Measurements from ENCODE around the gene C20orf202. TPM values are rescaled to one million over a fixed set of nuclear protein-coding genes. Genes with fewer than 3 reads are reported as not detected.

Gene C20orf202
- total and polyA plus RNA-seq, 4 donors, result 0.59 to 0.99 (median 0.79) TPM

GRCh38 chr20:1165941-1166340 lies 37.3 kb upstream of the C20orf202 start:
- no peak for DNase-seq (ENCODE audit: low read depth in 4 of 6, low spot score in 6 of 6)
- H3K4me3 ChIP-seq (ENCODE audit: low read depth, low read length), result no peak overlapping the region
- WGBS (ENCODE audit: insufficient coverage), result 95% methylated on average over 8 of the region's 9 CpGs
- peaks cover 44% of the 10 kb centered on the region for H3K36me3 ChIP-seq (ENCODE audit: control insufficient read depth, insufficient read depth, low read length)
- no peaks in the 10 kb centered on the region for H3K27me3 ChIP-seq (ENCODE audit: control insufficient read depth, insufficient read depth, low read length)
- H3K9me3 ChIP-seq (ENCODE audit: control insufficient read depth, insufficient read depth, low read length), result no peaks in the 10 kb centered on the region
- no peak overlapping the region for H3K27ac ChIP-seq (ENCODE audit: low read depth, low read length)
- H3K4me1 ChIP-seq (ENCODE audit: control insufficient read depth, insufficient read depth, low read length), result no peaks in the 10 kb centered on the region

- Histone ChIP-seq H3K27me3 (ENCODE audit: control insufficient read depth, insufficient read depth, low read length) (no peaks in the 10 kb centered on the region), H3K36me3 (ENCODE audit: control insufficient read depth, insufficient read depth, low read length) (peaks cover 49% of the 10 kb centered on the region), H3K9me3 (ENCODE audit: control insufficient read depth, insufficient read depth, low read length) (no peaks in the 10 kb centered on the region), H3K27ac (ENCODE audit: low read depth, low read length) (no peak overlapping the region), H3K4me3 (ENCODE audit: low read depth, low read length) (no peak overlapping the region), H3K4me1 (ENCODE audit: control insufficient read depth, insufficient read depth, low read length) (no peaks in the 10 kb centered on the region)
- no peak for DNase-seq (ENCODE audit: low read depth in 4 of 6, low spot score in 6 of 6)
- WGBS (ENCODE audit: insufficient coverage), result no CpG with 5 or more reads among the region's 1 CpG
Measured at GRCh38 chr20:1166948-1167720, 36.1 kb upstream of the C20orf202 start.

GRCh38 chr20:1169224-1169623 lies 34.0 kb upstream of the C20orf202 start:
- no peak overlapping the region for H3K4me3 ChIP-seq (ENCODE audit: low read depth, low read length)
- H3K27ac ChIP-seq (ENCODE audit: low read depth, low read length), result no peak overlapping the region
- no peak for DNase-seq (ENCODE audit: low read depth in 4 of 6, low spot score in 6 of 6)
- WGBS (ENCODE audit: insufficient coverage), result 91% methylated on average over 5 of the region's 5 CpGs
- no peaks in the 10 kb centered on the region for H3K4me1 ChIP-seq (ENCODE audit: control insufficient read depth, insufficient read depth, low read length)
- no peaks in the 10 kb centered on the region for H3K27me3 ChIP-seq (ENCODE audit: control insufficient read depth, insufficient read depth, low read length)
- H3K9me3 ChIP-seq (ENCODE audit: control insufficient read depth, insufficient read depth, low read length), result no peaks in the 10 kb centered on the region
- H3K36me3 ChIP-seq (ENCODE audit: control insufficient read depth, insufficient read depth, low read length), result peaks cover 47% of the 10 kb centered on the region

- H3K36me3 ChIP-seq (ENCODE audit: control insufficient read depth, insufficient read depth, low read length), result peaks cover 44% of the 10 kb centered on the region
- no peak overlapping the region for H3K27ac ChIP-seq (ENCODE audit: low read depth, low read length)
- H3K4me3 ChIP-seq (ENCODE audit: low read depth, low read length), result no peak overlapping the region
- H3K9me3 ChIP-seq (ENCODE audit: control insufficient read depth, insufficient read depth, low read length), result no peaks in the 10 kb centered on the region
- H3K4me1 ChIP-seq (ENCODE audit: control insufficient read depth, insufficient read depth, low read length), result no peaks in the 10 kb centered on the region
- DNase-seq (ENCODE audit: low read depth in 4 of 6, low spot score in 6 of 6), result no peak
- 55% methylated on average over 4 of the region's 4 CpGs for WGBS (ENCODE audit: insufficient coverage)
- no peaks in the 10 kb centered on the region for H3K27me3 ChIP-seq (ENCODE audit: control insufficient read depth, insufficient read depth, low read length)
Measured at GRCh38 chr20:1171461-1172093, 31.7 kb upstream of the C20orf202 start.

- Histone ChIP-seq H3K4me3 (ENCODE audit: low read depth, low read length) (no peak overlapping the region), H3K36me3 (ENCODE audit: control insufficient read depth, insufficient read depth, low read length) (peaks cover 48% of the 10 kb centered on the region), H3K4me1 (ENCODE audit: control insufficient read depth, insufficient read depth, low read length) (no peaks in the 10 kb centered on the region), H3K9me3 (ENCODE audit: control insufficient read depth, insufficient read depth, low read length) (no peaks in the 10 kb centered on the region), H3K27me3 (ENCODE audit: control insufficient read depth, insufficient read depth, low read length) (no peaks in the 10 kb centered on the region), H3K27ac (ENCODE audit: low read depth, low read length) (no peak overlapping the region)
- 60% methylated on average over 4 of the region's 4 CpGs for WGBS (ENCODE audit: insufficient coverage)
- no peak for DNase-seq (ENCODE audit: low read depth in 4 of 6, low spot score in 6 of 6)
Measured at GRCh38 chr20:1173698-1174097, 29.6 kb upstream of the C20orf202 start.

- no peak overlapping the region for H3K4me3 ChIP-seq (ENCODE audit: low read depth, low read length)
- 81% methylated on average over 4 of the region's 8 CpGs for WGBS (ENCODE audit: insufficient coverage)
- no peaks in the 10 kb centered on the region for H3K9me3 ChIP-seq (ENCODE audit: control insufficient read depth, insufficient read depth, low read length)
- no peaks in the 10 kb centered on the region for H3K4me1 ChIP-seq (ENCODE audit: control insufficient read depth, insufficient read depth, low read length)
- H3K27me3 ChIP-seq (ENCODE audit: control insufficient read depth, insufficient read depth, low read length), result no peaks in the 10 kb centered on the region
- H3K36me3 ChIP-seq (ENCODE audit: control insufficient read depth, insufficient read depth, low read length), result peaks cover 40% of the 10 kb centered on the region
- H3K27ac ChIP-seq (ENCODE audit: low read depth, low read length), result no peak overlapping the region
- no peak for DNase-seq (ENCODE audit: low read depth in 4 of 6, low spot score in 6 of 6)
Measured at GRCh38 chr20:1174787-1175186, 28.5 kb upstream of the C20orf202 start.

- Histone ChIP-seq H3K4me1 (ENCODE audit: control insufficient read depth, insufficient read depth, low read length) (no peaks in the 10 kb centered on the region), H3K27me3 (ENCODE audit: control insufficient read depth, insufficient read depth, low read length) (no peaks in the 10 kb centered on the region), H3K36me3 (ENCODE audit: control insufficient read depth, insufficient read depth, low read length) (peaks cover 39% of the 10 kb centered on the region), H3K9me3 (ENCODE audit: control insufficient read depth, insufficient read depth, low read length) (no peaks in the 10 kb centered on the region), H3K27ac (ENCODE audit: low read depth, low read length) (no peak overlapping the region), H3K4me3 (ENCODE audit: low read depth, low read length) (no peak overlapping the region)
- peak in 1 of 6 donors; percentile 5 for DNase-seq (ENCODE audit: low read depth in 4 of 6, low spot score in 6 of 6)
- whole genome bisulfite sequencing (ENCODE audit: insufficient coverage), result 60% methylated on average over 5 of the region's 5 CpGs
Measured at GRCh38 chr20:1177680-1178079, 25.6 kb upstream of the C20orf202 start.

GRCh38 chr20:1178103-1178502 lies 25.2 kb upstream of the C20orf202 start:
- H3K9me3 ChIP-seq (ENCODE audit: control insufficient read depth, insufficient read depth, low read length), result no peaks in the 10 kb centered on the region
- no peak for DNase-seq (ENCODE audit: low read depth in 4 of 6, low spot score in 6 of 6)
- H3K27me3 ChIP-seq (ENCODE audit: control insufficient read depth, insufficient read depth, low read length), result no peaks in the 10 kb centered on the region
- no peak overlapping the region for H3K27ac ChIP-seq (ENCODE audit: low read depth, low read length)
- 100% methylated on average over 1 of the region's 3 CpGs for WGBS (ENCODE audit: insufficient coverage)
- H3K36me3 ChIP-seq (ENCODE audit: control insufficient read depth, insufficient read depth, low read length), result peaks cover 35% of the 10 kb centered on the region
- no peak overlapping the region for H3K4me3 ChIP-seq (ENCODE audit: low read depth, low read length)
- no peaks in the 10 kb centered on the region for H3K4me1 ChIP-seq (ENCODE audit: control insufficient read depth, insufficient read depth, low read length)

- H3K27me3 ChIP-seq (ENCODE audit: control insufficient read depth, insufficient read depth, low read length), result no peaks in the 10 kb centered on the region
- WGBS (ENCODE audit: insufficient coverage), result 91% methylated on average over 3 of the region's 3 CpGs
- DNase-seq (ENCODE audit: low read depth in 4 of 6, low spot score in 6 of 6), result no peak
- no peak overlapping the region for H3K4me3 ChIP-seq (ENCODE audit: low read depth, low read length)
- no peaks in the 10 kb centered on the region for H3K4me1 ChIP-seq (ENCODE audit: control insufficient read depth, insufficient read depth, low read length)
- H3K9me3 ChIP-seq (ENCODE audit: control insufficient read depth, insufficient read depth, low read length), result no peaks in the 10 kb centered on the region
- H3K27ac ChIP-seq (ENCODE audit: low read depth, low read length), result no peak overlapping the region
- peaks cover 32% of the 10 kb centered on the region for H3K36me3 ChIP-seq (ENCODE audit: control insufficient read depth, insufficient read depth, low read length)
Measured at GRCh38 chr20:1178623-1179022, 24.6 kb upstream of the C20orf202 start.

- no peak for DNase-seq (ENCODE audit: low read depth in 4 of 6, low spot score in 6 of 6)
- H3K4me3 ChIP-seq (ENCODE audit: low read depth, low read length), result no peak overlapping the region
- H3K4me1 ChIP-seq (ENCODE audit: control insufficient read depth, insufficient read depth, low read length), result peaks cover 7% of the 10 kb centered on the region
- H3K36me3 ChIP-seq (ENCODE audit: control insufficient read depth, insufficient read depth, low read length), result peaks cover 19% of the 10 kb centered on the region
- H3K27ac ChIP-seq (ENCODE audit: low read depth, low read length), result no peak overlapping the region
- 96% methylated on average over 26 of the region's 27 CpGs for WGBS (ENCODE audit: insufficient coverage)
- H3K27me3 ChIP-seq (ENCODE audit: control insufficient read depth, insufficient read depth, low read length), result peaks cover 4% of the 10 kb centered on the region
- H3K9me3 ChIP-seq (ENCODE audit: control insufficient read depth, insufficient read depth, low read length), result no peaks in the 10 kb centered on the region
Measured at GRCh38 chr20:1180949-1181348, 22.3 kb upstream of the C20orf202 start.
